Ovary (tissue), 9 donors: ENCODE data around the gene BMF. TPM values are rescaled to one million over a fixed set of nuclear protein-coding genes. Genes with fewer than 3 reads are reported as not detected.

Source experiments
- DNase-seq, 5 donors: peaks; one replicate each; pipeline ENCODE4 v3.0.0-alpha.2; 2019 to 2020
- H3K27ac ChIP-seq, 2 donors: fragments of 200-600 bp; one replicate each; pipeline versions ENCODE4 v1.5.1 to v1.8.0; 2019 to 2022
- H3K27me3 ChIP-seq: fragments of 200-600 bp; one replicate; pipeline ENCODE4 v1.8.0; 2022
- H3K36me3 ChIP-seq: fragments of 200-600 bp; sonication (generic); one replicate; pipeline ENCODE4 v1.5.1; 2019
- H3K4me1 ChIP-seq: one replicate; pipeline ENCODE4 v1.8.1; 2013; ENCODE audit warnings: mild to moderate bottlenecking, moderate library complexity; ENCODE audit not compliant: insufficient read depth
- H3K4me3 ChIP-seq: fragments of 200-600 bp; sonication (generic); one replicate; pipeline ENCODE4 v1.5.1; 2017
- H3K9me3 ChIP-seq, 2 donors: fragments of 200-600 bp in 1 of 2; sonication (generic) in 1 of 2; one replicate each; pipeline versions ENCODE4 v1.5.1 to v1.8.1; 2013 to 2019; ENCODE audit warnings: mild to moderate bottlenecking in 1 of 2, moderate library complexity in 1 of 2
- CTCF ChIP-seq, 3 donors: fragments of 450-650 bp in 2 of 3; fragments of 200-600 bp in 1 of 3; IDR thresholded peaks; one replicate each; pipeline versions ENCODE4 v1.5.1 to v1.8.0; 2016 to 2022; ENCODE audit warnings: antibody characterized with exemption in 3 of 3, mild to moderate bottlenecking in 1 of 3
- EP300 ChIP-seq: sonication (generic); formaldehyde crosslinking; IDR thresholded peaks from one replicate; pipeline ENCODE4 v1.6.1; 2017; ENCODE audit warnings: antibody characterized with exemption
- POLR2A ChIP-seq: fragments of 450-650 bp; IDR thresholded peaks from one replicate; pipeline ENCODE4 v1.6.1; 2017; ENCODE audit warnings: antibody characterized with exemption, mild to moderate bottlenecking, moderate library complexity
- WGBS, 3 donors: extraction: QIAGEN DNeasy Blood & Tissue Kit in 1 of 3; methylation state at CpG; one replicate each; pipeline versions ENCODE4 v1.1.5 to v1.1.7; 2013 to 2017; 5-methylcytosine and 5-hydroxymethylcytosine counted together
- intact Hi-C, 4 donors: fragments of 100-400 bp; cut with DNase I; formaldehyde crosslinking; loops; one replicate each; pipeline versions ENCODE4 v1.11.0 to v1.15.1; 2022 to 2023
- polyA plus RNA-seq, 2 donors: library from polyadenylated mRNA; stranded (reverse); fragments of 200-250 nt in 1 of 2; fragments of 350-450 nt in 1 of 2; fragmentation: Illumina TruSeq in 1 of 2; extraction: RNeasy Lipid Tissue Mini Kit (QIAGEN cat#74804) in 1 of 2; gene quantifications; one replicate each; pipeline ENCODE4 v1.2.3, GENCODE V29; 2013 to 2014
- total RNA-seq, 7 donors: library from RNA; depleted of rRNA in 2 of 7; stranded (reverse); fragments of >200 nt in 2 of 7; fragmentation: NEBNext Ultra II Directional in 3 of 7; extraction: Animal tissue kit (Norgen Biotek cat#: 25700) in 3 of 7; gene quantifications; one replicate each; pipeline versions ENCODE4 v1.1.0 to v1.2.4, GENCODE V29; 2016 to 2023
- donor health status: DM: no; HTN: no; CAD: no; lungs with moderate emphysema.
- donor health status: DM: no; HTN: no; CAD: no.
- donor health status: Bipolar disorder and iron deficiency.
- donor health status: DM: yes; HTN: yes; CAD: no.
- donor health status: DM: no; HTN: no; CAD: no.
- donor health status: DM: yes; HTN: yes; CAD: no.

BMF gene
- total and polyA plus RNA-seq, 9 donors, result 5.7 to 26.5 (median 17.2) TPM

- no peak for DNase-seq
- TF ChIP-seq EP300, result no peak
- no peak for TF ChIP-seq POLR2A
- TF ChIP-seq CTCF (IDR thresholded peaks at IDR 0.05), result no peak
- Histone ChIP-seq H3K4me3 (no peak overlapping the region), H3K27me3 (no peaks in the 10 kb centered on the region), H3K9me3 (no peaks in the 10 kb centered on the region), H3K4me1 (peaks cover 1% of the 10 kb centered on the region), H3K27ac (no peak overlapping the region), H3K36me3 (no peaks in the 10 kb centered on the region)
- intact Hi-C loops, result loop anchor here in 1 of 4 donors (5.0 kb wide), 1 partner anchor 50 kb away; the partner anchor contains the start of gene BUB1B
- 69 to 76% (median 73%) methylated on average over 24 of the region's 24 CpGs for WGBS, 3 donors
Measured at GRCh38 chr15:40112789-40113188, 4.1 kb upstream of the BMF start.

- H3K27me3 ChIP-seq, result no peaks in the 10 kb centered on the region
- WGBS, 3 donors, result 80 to 89% (median 82%) methylated on average over 2 of the region's 2 CpGs
- intact Hi-C loops, result loop anchor here in 1 of 4 donors (5.0 kb wide), 1 partner anchor 50 kb away; the partner anchor contains the start of gene BUB1B
- no peak for DNase-seq
- TF ChIP-seq CTCF (IDR thresholded peaks at IDR 0.05), result no peak
- TF ChIP-seq POLR2A, result no peak
- TF ChIP-seq EP300, result no peak
- no peaks in the 10 kb centered on the region for H3K36me3 ChIP-seq
- H3K27ac ChIP-seq, result no peak overlapping the region
- H3K9me3 ChIP-seq, result no peaks in the 10 kb centered on the region
- H3K4me1 ChIP-seq, result peaks cover 9% of the 10 kb centered on the region
- no peak overlapping the region for H3K4me3 ChIP-seq
Measured at GRCh38 chr15:40111888-40112287, 3.2 kb upstream of the BMF start.

GRCh38 chr15:40110866-40111550 is 2.3 kb upstream of the BMF start:
- intact Hi-C loops, result loop anchor here in 1 of 4 donors (5.0 kb wide), 1 partner anchor 51 kb away; the partner anchor contains the start of gene BUB1B
- TF ChIP-seq POLR2A (no peak), CTCF (IDR thresholded peaks at IDR 0.05) (no peak), EP300 (no peak)
- Histone ChIP-seq H3K27me3 (no peaks in the 10 kb centered on the region), H3K27ac (no peak overlapping the region), H3K36me3 (no peaks in the 10 kb centered on the region), H3K4me1 (peaks cover 14% of the 10 kb centered on the region), H3K9me3 (no peaks in the 10 kb centered on the region), H3K4me3 (no peak overlapping the region)
- no peak for DNase-seq
- 51 to 59% (median 59%) methylated on average over 9 of the region's 9 CpGs for WGBS, 3 donors

GRCh38 chr15:40108061-40108854 is 421 bp downstream of the BMF start:
- H3K4me1 ChIP-seq, result peaks cover 25% of the 10 kb centered on the region

More at GRCh38 chr15:40108061-40108854, 421 bp downstream of the BMF start:
- intact Hi-C loops, result loop anchor here in 3 of 4 donors (2.0 to 10.0 kb wide), 6 partner anchors 36 to 237 kb away; partner anchors contain the start of gene CCDC9B (in 1 of the 3)
- peak overlapping the region; percentile 50 to 91 for H3K27ac ChIP-seq
- TF ChIP-seq POLR2A (peak; percentile 60), EP300 (no peak)
- peak; percentile 82 to 86 (median 85) for DNase-seq
- H3K9me3 ChIP-seq, result no peaks in the 10 kb centered on the region
- H3K36me3 ChIP-seq, result no peaks in the 10 kb centered on the region
- WGBS, 3 donors, result 0 to 1% (median 1%) methylated on average over 28 to 47 of the region's 47 CpGs
- H3K27me3 ChIP-seq, result no peaks in the 10 kb centered on the region
- H3K4me3 ChIP-seq, result peak overlapping the region; percentile 92
